Measurements from ENCODE around the gene CXCR2. TPM values are rescaled to one million over a fixed set of nuclear protein-coding genes. Genes with fewer than 3 reads are reported as not detected.

Gene CXCR2
- total RNA-seq, 1 donor from 2014 or later: 0.07 TPM

DNA sequence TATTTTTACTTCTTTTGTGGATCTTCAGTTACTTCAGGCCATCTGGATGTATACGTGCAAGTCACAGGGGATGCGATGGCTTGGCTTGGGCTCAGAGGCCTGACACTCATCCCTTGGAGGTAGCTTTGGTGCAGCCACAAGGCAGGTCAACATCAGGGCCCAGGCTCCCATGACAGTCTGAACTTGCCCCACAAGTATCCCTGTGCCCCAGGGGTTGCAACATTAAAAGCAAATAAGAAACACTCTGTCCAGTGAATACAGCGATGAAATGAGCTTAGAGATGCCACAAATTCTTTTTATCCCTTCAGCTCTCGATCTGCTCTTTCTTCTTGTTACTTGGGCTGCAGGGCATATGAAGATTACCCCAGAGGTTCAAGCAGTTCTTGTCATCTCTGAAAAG is 54.0 kb downstream of the CXCR2 start:
- Mint-ChIP-seq H3K36me3 (ENCODE audit: low read depth, unreplicated experiment) (no peaks in the 10 kb centered on the region), H3K4me1 (ENCODE audit: low read depth, unreplicated experiment) (no peaks in the 10 kb centered on the region), H3K4me3 (ENCODE audit: unreplicated experiment) (no peak overlapping the region), H3K27ac (ENCODE audit: unreplicated experiment) (no peak overlapping the region), H3K9me3 (ENCODE audit: unreplicated experiment) (no peaks in the 10 kb centered on the region), H3K27me3 (ENCODE audit: low read depth, unreplicated experiment) (peaks cover 36% of the 10 kb centered on the region)
- H3K9ac ChIP-seq (ENCODE audit: low read length): no peak overlapping the region
- H4K20me1 ChIP-seq (ENCODE audit: insufficient read depth, low read length): no peaks in the 10 kb centered on the region
- no peaks in the 10 kb centered on the region for H3K79me2 ChIP-seq (ENCODE audit: insufficient read depth, low read length)
- peaks cover 16% of the 10 kb centered on the region for H3K27me3 ChIP-seq (ENCODE audit: insufficient read depth, low read length)
- H3K4me3 ChIP-seq (ENCODE audit: insufficient read depth, low read depth, low read length): no peak overlapping the region
- DNase-seq (ENCODE audit: low read depth) (no peak), FAIRE-seq (no peak)
- no peaks in the 10 kb centered on the region for H3K9me3 ChIP-seq (ENCODE audit: insufficient read depth, low read depth, low read length)
- no peak for TF ChIP-seq EZH2 (IDR thresholded peaks at IDR 0.05; ENCODE audit: insufficient read depth, low read length)
- TF ChIP-seq, protein P1, sequence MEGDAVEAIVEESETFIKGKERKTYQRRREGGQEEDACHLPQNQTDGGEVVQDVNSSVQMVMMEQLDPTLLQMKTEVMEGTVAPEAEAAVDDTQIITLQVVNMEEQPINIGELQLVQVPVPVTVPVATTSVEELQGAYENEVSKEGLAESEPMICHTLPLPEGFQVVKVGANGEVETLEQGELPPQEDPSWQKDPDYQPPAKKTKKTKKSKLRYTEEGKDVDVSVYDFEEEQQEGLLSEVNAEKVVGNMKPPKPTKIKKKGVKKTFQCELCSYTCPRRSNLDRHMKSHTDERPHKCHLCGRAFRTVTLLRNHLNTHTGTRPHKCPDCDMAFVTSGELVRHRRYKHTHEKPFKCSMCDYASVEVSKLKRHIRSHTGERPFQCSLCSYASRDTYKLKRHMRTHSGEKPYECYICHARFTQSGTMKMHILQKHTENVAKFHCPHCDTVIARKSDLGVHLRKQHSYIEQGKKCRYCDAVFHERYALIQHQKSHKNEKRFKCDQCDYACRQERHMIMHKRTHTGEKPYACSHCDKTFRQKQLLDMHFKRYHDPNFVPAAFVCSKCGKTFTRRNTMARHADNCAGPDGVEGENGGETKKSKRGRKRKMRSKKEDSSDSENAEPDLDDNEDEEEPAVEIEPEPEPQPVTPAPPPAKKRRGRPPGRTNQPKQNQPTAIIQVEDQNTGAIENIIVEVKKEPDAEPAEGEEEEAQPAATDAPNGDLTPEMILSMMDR (IDR thresholded peaks at IDR 0.05; ENCODE audit: insufficient read depth, low read depth, low read length): no peak
- no peak overlapping the region for H3K27ac ChIP-seq (ENCODE audit: low read depth, low read length)
- H2AFZ ChIP-seq (ENCODE audit: low read depth, low read length): no peak overlapping the region
- no peak overlapping the region for H3K4me2 ChIP-seq (ENCODE audit: low read length)
- no peaks in the 10 kb centered on the region for H3K4me1 ChIP-seq (ENCODE audit: insufficient read depth, low read length)
- no peaks in the 10 kb centered on the region for H3K36me3 ChIP-seq (ENCODE audit: insufficient read depth, low read length)

DNA sequence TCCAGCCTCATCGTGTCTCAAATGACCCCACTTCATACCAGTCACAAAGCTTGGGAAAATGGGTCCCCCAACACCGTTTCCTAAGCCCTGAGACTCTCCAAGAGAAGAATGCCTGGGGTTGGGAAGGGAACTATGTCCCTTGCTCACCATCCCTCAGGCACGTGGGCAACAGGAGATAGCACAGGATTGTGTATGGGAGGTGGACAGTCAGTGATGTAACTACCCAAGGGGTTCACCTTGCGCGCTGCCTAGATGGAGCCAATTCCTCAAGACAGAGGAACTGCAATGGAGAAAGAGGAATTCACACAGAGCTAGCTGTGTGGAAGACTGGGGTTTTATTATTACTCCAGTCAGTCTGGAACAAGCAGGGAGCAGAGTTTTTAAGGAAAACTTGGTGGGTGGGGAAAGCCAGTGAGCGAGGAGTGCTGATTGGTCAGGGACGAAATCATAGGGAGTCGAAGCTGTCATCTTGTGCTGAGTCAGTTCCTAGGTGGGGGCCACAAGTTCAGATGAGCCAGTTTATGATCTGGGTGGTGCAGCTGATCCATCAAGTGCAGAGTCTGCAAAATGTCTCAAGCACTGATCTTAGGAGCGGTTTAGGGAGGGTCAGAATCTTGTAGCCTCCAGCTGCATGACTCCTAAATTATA is 54.8 kb downstream of the CXCR2 start:
- Mint-ChIP-seq H3K27me3 (ENCODE audit: low read depth, unreplicated experiment) (peaks cover 42% of the 10 kb centered on the region), H3K4me1 (ENCODE audit: low read depth, unreplicated experiment) (no peaks in the 10 kb centered on the region), H3K27ac (ENCODE audit: unreplicated experiment) (no peak overlapping the region), H3K36me3 (ENCODE audit: low read depth, unreplicated experiment) (no peaks in the 10 kb centered on the region), H3K9me3 (ENCODE audit: unreplicated experiment) (peaks cover under 1% of the 10 kb centered on the region), H3K4me3 (ENCODE audit: unreplicated experiment) (no peak overlapping the region)
- Histone ChIP-seq H3K9ac (ENCODE audit: low read length) (no peak overlapping the region), H3K36me3 (ENCODE audit: insufficient read depth, low read length) (no peaks in the 10 kb centered on the region), H2AFZ (ENCODE audit: low read depth, low read length) (no peak overlapping the region), H3K4me1 (ENCODE audit: insufficient read depth, low read length) (no peaks in the 10 kb centered on the region), H3K79me2 (ENCODE audit: insufficient read depth, low read length) (no peaks in the 10 kb centered on the region), H3K27me3 (ENCODE audit: insufficient read depth, low read length) (peaks cover 23% of the 10 kb centered on the region), H3K4me2 (ENCODE audit: low read length) (no peak overlapping the region), H3K9me3 (ENCODE audit: insufficient read depth, low read depth, low read length) (no peaks in the 10 kb centered on the region), H4K20me1 (ENCODE audit: insufficient read depth, low read length) (no peaks in the 10 kb centered on the region), H3K4me3 (ENCODE audit: insufficient read depth, low read depth, low read length) (no peak overlapping the region), H3K27ac (ENCODE audit: low read depth, low read length) (no peak overlapping the region)
- no peak for TF ChIP-seq EZH2 (IDR thresholded peaks at IDR 0.05; ENCODE audit: insufficient read depth, low read length)
- TF ChIP-seq, protein P1 (IDR thresholded peaks at IDR 0.05; ENCODE audit: insufficient read depth, low read depth, low read length): no peak
- DNase-seq (ENCODE audit: low read depth): no peak
- no peak for FAIRE-seq

DNA sequence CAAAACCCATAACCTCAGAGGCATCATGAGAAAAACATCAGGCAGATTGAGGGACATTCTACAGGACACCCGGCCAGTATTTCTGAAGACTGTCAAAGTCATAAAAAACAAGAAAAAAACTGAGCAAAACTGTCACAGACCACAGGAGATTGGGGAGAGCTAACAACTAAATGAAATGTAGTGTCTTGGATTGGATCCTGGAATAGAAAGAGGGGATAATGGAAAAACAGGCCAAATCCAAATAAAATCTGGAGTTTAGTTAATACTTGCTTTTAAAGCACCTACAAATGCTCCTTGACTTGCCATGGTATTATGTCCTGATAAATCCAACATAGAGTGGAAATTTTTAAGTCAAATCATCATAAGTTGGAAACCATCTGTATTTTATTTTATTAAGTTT is 58.5 kb downstream of the CXCR2 start:
- no peak for FAIRE-seq
- H3K27ac Mint-ChIP-seq (ENCODE audit: unreplicated experiment): no peak overlapping the region
- peaks cover 2% of the 10 kb centered on the region for H3K9me3 Mint-ChIP-seq (ENCODE audit: unreplicated experiment)

More for the DNA sequence above, 58.5 kb downstream of the CXCR2 start:
- Histone ChIP-seq H3K79me2 (ENCODE audit: insufficient read depth, low read length) (no peaks in the 10 kb centered on the region), H3K9me3 (ENCODE audit: insufficient read depth, low read depth, low read length) (no peaks in the 10 kb centered on the region), H3K4me3 (ENCODE audit: insufficient read depth, low read depth, low read length) (no peak overlapping the region), H3K27ac (ENCODE audit: low read depth, low read length) (no peak overlapping the region), H3K9ac (ENCODE audit: low read length) (no peak overlapping the region), H3K4me2 (ENCODE audit: low read length) (no peak overlapping the region), H3K27me3 (ENCODE audit: insufficient read depth, low read length) (peaks cover 26% of the 10 kb centered on the region), H3K36me3 (ENCODE audit: insufficient read depth, low read length) (no peaks in the 10 kb centered on the region), H4K20me1 (ENCODE audit: insufficient read depth, low read length) (no peaks in the 10 kb centered on the region), H3K4me1 (ENCODE audit: insufficient read depth, low read length) (no peaks in the 10 kb centered on the region), H2AFZ (ENCODE audit: low read depth, low read length) (no peak overlapping the region)
- Mint-ChIP-seq H3K36me3 (ENCODE audit: low read depth, unreplicated experiment) (peaks cover 3% of the 10 kb centered on the region), H3K27me3 (ENCODE audit: low read depth, unreplicated experiment) (peaks cover 45% of the 10 kb centered on the region), H3K4me3 (ENCODE audit: unreplicated experiment) (no peak overlapping the region), H3K4me1 (ENCODE audit: low read depth, unreplicated experiment) (no peaks in the 10 kb centered on the region)
- no peak for TF ChIP-seq EZH2 (IDR thresholded peaks at IDR 0.05; ENCODE audit: insufficient read depth, low read length)
- TF ChIP-seq, protein P1 (IDR thresholded peaks at IDR 0.05; ENCODE audit: insufficient read depth, low read depth, low read length): no peak
- DNase-seq (ENCODE audit: low read depth): no peak

All from astrocyte (in vitro differentiated cells and primary cell).